Activated T-helper 1 cell treated with anti-CD3 and anti-CD28 coated beads, Interleukin-2, amount 50 U/mL, for 16 hours (primary cell): ENCODE results near the gene KLHL5.
"Not testable (repeated sequence)": the region's sequence is repeated elsewhere in the genome, so short reads cannot be mapped to it uniquely, and the experiment has no call there.

Source experiments
- DNase-seq, 2 donors: peaks; one replicate each; pipeline ENCODE4 v3.0.0-alpha.2; 2020; ENCODE audit warnings: low read depth in 1 of 2, low spot score in 1 of 2

The KLHL5 gene

GRCh38 chr4:39062094-39062769, at the start of gene KLHL5:
TSS of gene KLHL5 (plus strand) at chr4:39062232. CDS start at chr4:39062653, 421 bp downstream.
- no peak for DNase-seq

GRCh38 chr4:39014028-39014427, 48.0 kb upstream of the KLHL5 start:
- no peak for DNase-seq

GRCh38 chr4:39020130-39020529, 41.9 kb upstream of the KLHL5 start:
- no peak for DNase-seq

- no peak for DNase-seq
Measured at GRCh38 chr4:39021631-39022030, 40.4 kb upstream of the KLHL5 start.

- no peak for DNase-seq
Measured at GRCh38 chr4:39022241-39022640, 39.8 kb upstream of the KLHL5 start.

- DNase-seq = no peak
Measured at GRCh38 chr4:39023059-39023458, 39.0 kb upstream of the KLHL5 start.

- no peak for DNase-seq
Measured at GRCh38 chr4:39024311-39024865, 37.6 kb upstream of the KLHL5 start.

GRCh38 chr4:39025552-39026085, 36.4 kb upstream of the KLHL5 start:
- DNase-seq = no peak

GRCh38 chr4:39026096-39026495, 35.9 kb upstream of the KLHL5 start:
- no peak for DNase-seq

- DNase-seq = no peak
Measured at GRCh38 chr4:39029752-39030694, 32.0 kb upstream of the KLHL5 start.

GRCh38 chr4:39030725-39031124, 31.3 kb upstream of the KLHL5 start:
- DNase-seq = no peak

- DNase-seq = not testable (repeated sequence)
Measured at GRCh38 chr4:39031590-39032020, 30.4 kb upstream of the KLHL5 start.

GRCh38 chr4:39032218-39033085, 29.6 kb upstream of the KLHL5 start, which contains the start of gene TMEM156:
TSS of gene TMEM156 (minus strand) at chr4:39032409. CDS start at chr4:39032313, 96 bp downstream.
- no peak for DNase-seq

GRCh38 chr4:39036172-39036571, 25.9 kb upstream of the KLHL5 start:
- DNase-seq = no peak

GRCh38 chr4:39037491-39037825, 24.6 kb upstream of the KLHL5 start:
- DNase-seq = no peak

- no peak for DNase-seq
Measured at GRCh38 chr4:39037941-39038340, 24.1 kb upstream of the KLHL5 start.

GRCh38 chr4:39039108-39039507, 22.9 kb upstream of the KLHL5 start:
- DNase-seq = no peak

- no peak for DNase-seq
Measured at GRCh38 chr4:39042366-39042765, 19.7 kb upstream of the KLHL5 start.

GRCh38 chr4:39043058-39043860, 18.8 kb upstream of the KLHL5 start:
- DNase-seq = no peak

- no peak for DNase-seq
Measured at GRCh38 chr4:39043861-39044363, 18.1 kb upstream of the KLHL5 start.
